Urinary bladder (tissue), 4 donors: ENCODE data around the gene FAM24A. TPM values are rescaled to one million over a fixed set of nuclear protein-coding genes. Genes with fewer than 3 reads are reported as not detected.
A peak's percentile ranks its signal among the peaks of the same experiment; 100 is the strongest.

Experiments
- DNase-seq: peaks from one replicate; pipeline ENCODE4 v3.0.0-alpha.2; 2015; ENCODE audit errors: extremely low spot score
- H3K27ac ChIP-seq: one replicate; pipeline ENCODE4 v1.5.1; 2013; ENCODE audit warnings: low read depth, mild to moderate bottlenecking, moderate library complexity
- H3K36me3 ChIP-seq: one replicate; pipeline ENCODE4 v1.6.1; 2013; ENCODE audit warnings: mild to moderate bottlenecking, moderate library complexity; ENCODE audit not compliant: insufficient read depth
- H3K4me1 ChIP-seq: one replicate; pipeline ENCODE4 v1.6.1; 2013; ENCODE audit warnings: mild to moderate bottlenecking, moderate library complexity; ENCODE audit not compliant: insufficient read depth
- H3K4me3 ChIP-seq: one replicate; pipeline ENCODE4 v1.5.1; 2013; ENCODE audit warnings: low read depth, low read length
- WGBS: extraction: QIAGEN DNeasy Blood & Tissue Kit; methylation state at CpG from one replicate; pipeline ENCODE4 v1.1.7; 2013; 5-methylcytosine and 5-hydroxymethylcytosine counted together
- polyA plus RNA-seq: library from polyadenylated mRNA; stranded (reverse); fragments of 200-250 nt; gene quantifications from one replicate; pipeline ENCODE4 v1.2.3, GENCODE V29; 2013
- total RNA-seq: library from RNA; depleted of rRNA; stranded (reverse); fragments of >200 nt; gene quantifications from one replicate; pipeline ENCODE4 v1.2.3, GENCODE V29; 2014
- donor health status: healthy with polysubstance abuse.
- donor health status: healthy.

Gene FAM24A
- total and polyA plus RNA-seq, 2 donors = not detected

DNA sequence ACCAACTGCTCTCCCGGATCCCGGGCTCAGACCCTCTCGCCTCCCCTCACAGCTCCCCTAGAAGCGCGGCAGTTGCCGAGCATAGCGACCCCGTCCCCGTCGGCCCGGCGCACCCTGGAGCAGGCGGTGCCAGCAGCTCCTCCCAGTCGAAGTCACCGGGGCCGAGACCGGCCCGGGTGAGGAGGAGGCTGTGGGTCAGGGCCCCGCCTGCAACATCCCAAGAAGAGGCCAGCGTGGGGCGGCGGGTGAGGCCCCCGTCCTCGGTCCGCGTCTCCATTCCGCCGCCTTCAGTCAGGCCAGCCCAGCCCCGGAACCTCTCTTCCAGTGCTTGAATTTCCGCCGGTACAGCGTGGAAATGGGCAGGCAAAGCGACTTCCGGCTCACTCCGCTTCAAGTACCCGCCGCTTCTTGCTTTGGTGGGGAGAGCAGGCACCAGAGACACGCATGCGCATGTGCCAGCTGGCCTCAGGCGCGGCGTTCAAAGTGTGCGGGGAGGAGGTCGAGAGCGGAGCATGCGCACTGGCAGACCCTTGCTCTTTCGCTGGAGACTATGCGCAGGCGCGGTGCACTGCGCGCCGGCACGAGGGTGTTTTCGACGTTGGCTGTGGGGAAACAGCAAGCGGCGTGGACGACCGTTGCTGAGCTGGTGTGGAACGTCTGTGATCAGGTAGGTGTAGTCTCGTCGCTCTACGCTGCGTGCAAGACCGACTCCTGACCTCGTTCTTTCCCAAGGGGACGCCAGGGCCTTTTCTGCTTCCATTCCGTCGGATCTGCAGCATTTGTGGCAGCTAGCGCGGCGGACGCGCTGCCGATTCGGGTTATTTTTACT is 43.7 kb downstream of the FAM24A start, which contains the start of gene C10orf88:
TSS of gene C10orf88 (minus strand) at position 326 of the 829 bp plus-strand sequence. CDS start at position 277, 49 bp downstream.
- WGBS = 4% methylated on average over 77 of the region's 77 CpGs
- H3K4me1 ChIP-seq = peaks cover 1% of the 10 kb centered on the region
- no peaks in the 10 kb centered on the region for H3K36me3 ChIP-seq
- H3K4me3 ChIP-seq = peak within 1 kb of the TSS; percentile 83
- DNase-seq = peak; percentile 91
- H3K27ac ChIP-seq = no peak within 1 kb of the TSS

DNA sequence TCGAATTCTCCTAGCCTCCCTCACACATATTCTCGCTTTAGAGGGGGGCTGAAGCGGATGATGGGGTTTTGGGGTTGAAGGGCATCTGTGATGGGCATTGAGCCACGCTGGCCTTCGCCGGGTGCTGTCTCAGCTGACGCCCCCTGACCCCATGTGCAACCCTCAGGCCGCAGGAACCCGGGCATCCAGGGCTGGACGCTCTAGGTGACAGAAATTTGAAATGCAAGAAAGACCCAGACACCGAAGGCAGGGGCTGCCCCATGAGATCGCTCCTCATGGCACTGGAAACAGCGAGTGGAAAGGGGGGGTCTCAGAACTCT is 44.3 kb downstream of the FAM24A start:
- Histone ChIP-seq H3K4me1 (peaks cover 1% of the 10 kb centered on the region), H3K36me3 (no peaks in the 10 kb centered on the region), H3K27ac (no peak overlapping the region), H3K4me3 (peak overlapping the region; percentile 1)
- no peak for DNase-seq
- WGBS = 62% methylated on average over 13 of the region's 13 CpGs

DNA sequence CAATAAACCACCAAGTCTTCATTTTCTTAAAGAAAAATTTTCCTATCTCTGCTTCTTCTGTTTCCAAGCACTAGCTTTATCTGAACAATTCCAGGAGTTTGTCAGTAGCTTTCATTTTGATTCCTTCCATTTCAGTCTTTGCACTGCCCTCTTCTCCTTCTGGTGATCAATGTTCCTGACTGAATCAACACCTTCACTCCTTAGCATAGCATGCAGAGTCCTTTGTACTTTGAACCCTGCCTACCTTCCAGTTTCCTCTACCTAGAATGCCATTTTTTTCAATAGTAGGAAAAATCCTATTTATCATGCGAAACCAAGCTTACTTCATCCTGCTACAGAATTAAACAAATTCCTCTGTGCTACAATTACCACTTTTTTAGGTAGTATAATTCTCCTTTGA is 45.5 kb downstream of the FAM24A start:
- Histone ChIP-seq H3K27ac (no peak overlapping the region), H3K4me3 (no peak overlapping the region), H3K4me1 (peaks cover 1% of the 10 kb centered on the region), H3K36me3 (no peaks in the 10 kb centered on the region)
- WGBS = 86% methylated on average over 1 of the region's 1 CpG
- no peak for DNase-seq

DNA sequence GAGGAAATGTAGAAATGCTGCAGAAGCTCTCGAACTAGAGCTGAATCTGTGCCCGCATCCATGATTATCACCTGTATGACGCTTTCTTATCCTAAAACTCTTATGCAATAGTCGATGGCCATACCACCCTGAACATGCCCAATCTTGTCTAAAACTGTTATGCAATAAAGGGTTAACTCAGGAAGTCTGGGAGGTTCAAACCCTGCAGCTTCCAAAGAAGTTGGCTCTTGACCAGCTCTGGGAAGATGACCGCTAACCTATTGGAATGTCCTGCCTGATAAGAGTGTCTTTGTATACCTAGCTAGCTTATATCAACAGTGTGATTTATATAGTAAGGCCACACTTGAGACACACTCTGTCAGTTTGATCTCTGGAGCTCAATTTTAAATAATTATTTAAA is 47.1 kb downstream of the FAM24A start:
- Histone ChIP-seq H3K36me3 (no peaks in the 10 kb centered on the region), H3K4me3 (no peak overlapping the region)
- 68% methylated on average over 5 of the region's 5 CpGs for WGBS

DNA sequence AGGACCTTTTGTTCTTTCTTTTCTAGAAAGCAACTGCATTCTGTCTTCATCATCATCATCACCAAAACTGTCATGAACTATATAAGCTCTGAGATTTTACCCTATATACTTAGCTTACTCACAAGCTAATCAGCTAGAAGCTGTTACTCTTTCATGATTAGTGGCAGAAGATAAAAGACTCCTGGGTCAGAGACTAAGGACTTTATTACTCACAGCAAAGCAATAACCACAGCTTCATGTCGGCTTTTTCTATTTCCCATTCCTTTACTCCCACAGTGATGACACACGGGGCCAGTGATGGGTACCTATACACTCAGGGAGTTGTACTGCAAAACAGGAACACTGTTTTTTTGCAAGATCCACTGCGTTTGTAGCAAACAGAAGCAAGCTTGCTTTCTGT is 52.0 kb downstream of the FAM24A start:
- DNase-seq = no peak
- Histone ChIP-seq H3K36me3 (no peaks in the 10 kb centered on the region), H3K4me3 (no peak overlapping the region), H3K27ac (no peak overlapping the region), H3K4me1 (peaks cover 1% of the 10 kb centered on the region)
- 57% methylated on average over 3 of the region's 3 CpGs for WGBS

More for the DNA sequence above, 47.1 kb downstream of the FAM24A start:
- H3K4me1 ChIP-seq = peaks cover 1% of the 10 kb centered on the region
- DNase-seq = no peak
- no peak overlapping the region for H3K27ac ChIP-seq

Other genes with a start within 250 kb of the FAM24A start
- gene C10orf120, start 210.8 kb upstream of the FAM24A start, total RNA-seq = not detected
- gene C10orf120, start 210.8 kb upstream of the FAM24A start, polyA plus RNA-seq = not detected
- 0.63 TPM for gene CUZD1, start 64.8 kb upstream of the FAM24A start, total RNA-seq
- 0.56 TPM for gene CUZD1, start 64.8 kb upstream of the FAM24A start, polyA plus RNA-seq
- gene FAM24B, start 31.0 kb upstream of the FAM24A start, total RNA-seq = 2.4 TPM
- 1.8 TPM for gene FAM24B, start 31.0 kb upstream of the FAM24A start, polyA plus RNA-seq
- 18.5 TPM for gene C10orf88, start 43.6 kb downstream of the FAM24A start, total RNA-seq
- gene C10orf88, start 43.6 kb downstream of the FAM24A start, polyA plus RNA-seq = 6.0 TPM
- 5.0 TPM for gene PSTK, start 69.8 kb downstream of the FAM24A start, total RNA-seq
- gene PSTK, start 69.8 kb downstream of the FAM24A start, polyA plus RNA-seq = 3.1 TPM
- gene IKZF5, start 98.2 kb downstream of the FAM24A start, total RNA-seq = 19.1 TPM
- 8.6 TPM for gene IKZF5, start 98.2 kb downstream of the FAM24A start, polyA plus RNA-seq
- gene ACADSB, start 98.4 kb downstream of the FAM24A start, total RNA-seq = 24.0 TPM
- gene ACADSB, start 98.4 kb downstream of the FAM24A start, polyA plus RNA-seq = 12.7 TPM
- not detected for gene HMX3, start 225.4 kb downstream of the FAM24A start, total RNA-seq
- gene HMX3, start 225.4 kb downstream of the FAM24A start, polyA plus RNA-seq = not detected
- gene HMX2, start 237.5 kb downstream of the FAM24A start, total RNA-seq = not detected
- gene HMX2, start 237.5 kb downstream of the FAM24A start, polyA plus RNA-seq = not detected
- gene BUB3, start 243.8 kb downstream of the FAM24A start, total RNA-seq = 115 TPM
- 69.8 TPM for gene BUB3, start 243.8 kb downstream of the FAM24A start, polyA plus RNA-seq